Activated T-cell treated with anti-CD3 and anti-CD28 coated beads for 1 hour (primary cell): ENCODE results near the gene CITED1.

ENCODE experiments used
- DNase-seq: peaks from one replicate; pipeline ENCODE4 v3.0.0-alpha.2; 2020; ENCODE audit warnings: low read depth

Gene CITED1

DNA sequence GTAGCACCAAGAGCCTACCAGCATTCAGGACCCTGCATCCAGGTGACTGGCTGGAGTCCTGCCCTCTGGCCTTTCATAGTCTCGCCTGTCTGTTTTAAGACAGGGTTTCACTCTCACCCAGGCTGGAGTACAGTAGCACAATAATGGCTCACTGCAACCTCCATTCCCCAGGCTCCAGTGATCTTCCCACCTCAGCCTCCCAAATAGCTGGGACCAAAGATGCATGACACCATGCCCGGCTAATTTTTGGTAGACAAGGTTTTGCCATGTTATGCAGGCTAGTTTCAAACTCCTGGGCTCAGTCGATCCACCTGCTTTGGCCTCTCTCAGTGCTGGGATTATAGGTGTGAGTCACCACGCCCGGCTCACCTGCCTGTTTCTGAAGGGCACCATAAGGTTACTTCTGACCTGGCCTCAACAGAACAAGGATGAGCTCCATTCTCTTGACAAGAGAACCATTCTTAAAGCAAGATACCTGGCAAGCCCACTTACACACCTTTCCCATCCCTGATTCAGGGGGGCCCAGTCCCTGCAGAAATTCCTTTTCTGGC lies 35.3 kb downstream of the CITED1 start:
- no peak for DNase-seq

DNA sequence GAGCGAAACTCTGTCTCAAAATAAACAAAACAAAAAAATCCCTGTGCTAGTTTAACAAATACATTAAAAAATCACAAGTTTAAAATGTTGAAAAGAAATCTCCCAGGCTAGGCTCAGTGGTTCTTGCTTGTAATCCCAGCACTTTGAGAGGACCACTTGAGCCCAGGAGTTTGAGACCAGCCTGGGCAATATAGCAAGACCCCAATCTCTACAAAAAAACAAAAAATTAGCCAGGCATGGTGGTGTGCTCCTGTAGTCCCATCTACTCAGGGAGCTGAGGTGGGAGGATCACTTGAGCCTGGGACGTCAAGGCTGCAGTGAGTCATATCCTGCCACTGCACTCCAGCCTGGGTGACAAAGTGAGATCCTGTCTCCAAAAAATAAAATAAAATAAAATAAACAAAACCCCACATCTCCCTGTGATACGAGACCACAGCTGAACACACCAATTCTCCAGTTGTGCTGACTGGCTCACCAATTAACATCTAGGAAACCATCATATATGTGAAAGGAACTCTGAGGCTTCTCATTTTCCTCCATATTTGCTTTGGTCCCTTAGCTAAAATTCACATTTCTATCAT lies 36.0 kb downstream of the CITED1 start:
- no peak for DNase-seq

DNA sequence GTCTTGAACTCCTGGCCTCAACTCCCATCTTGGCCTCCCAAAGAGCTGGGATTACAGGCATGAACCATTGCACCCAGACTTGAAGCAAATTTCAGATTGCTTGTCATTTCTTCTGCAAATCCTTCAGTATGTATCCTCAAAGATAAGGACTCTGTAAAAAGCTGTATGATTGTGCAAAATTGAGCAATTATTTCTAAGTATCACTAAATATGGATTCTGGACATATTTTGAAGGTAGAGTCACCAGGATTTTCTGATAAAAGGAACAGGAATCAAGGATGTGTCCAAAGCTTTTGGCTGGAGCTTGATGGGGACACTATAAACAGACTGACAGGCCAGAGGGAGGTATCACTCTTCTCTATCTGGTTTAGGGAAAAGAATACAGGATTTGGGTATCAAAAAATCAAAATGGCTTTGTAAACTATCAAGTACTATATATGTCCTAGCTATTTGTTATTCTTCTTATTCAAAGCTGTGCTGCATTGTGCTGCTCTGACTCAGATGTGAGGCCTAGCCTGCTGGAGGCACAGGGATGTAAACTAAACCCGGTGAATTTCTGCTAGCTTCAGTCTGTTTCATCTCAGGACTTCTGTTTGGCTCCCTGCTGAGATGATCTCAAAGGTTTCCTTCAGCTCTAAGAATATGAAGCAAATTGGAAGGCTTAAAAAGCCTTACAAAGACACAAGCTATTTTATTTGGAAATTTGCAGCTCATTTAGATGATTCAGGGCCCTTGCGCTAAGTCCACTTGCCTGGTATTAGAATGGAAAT lies 36.9 kb downstream of the CITED1 start:
- no peak for DNase-seq

DNA sequence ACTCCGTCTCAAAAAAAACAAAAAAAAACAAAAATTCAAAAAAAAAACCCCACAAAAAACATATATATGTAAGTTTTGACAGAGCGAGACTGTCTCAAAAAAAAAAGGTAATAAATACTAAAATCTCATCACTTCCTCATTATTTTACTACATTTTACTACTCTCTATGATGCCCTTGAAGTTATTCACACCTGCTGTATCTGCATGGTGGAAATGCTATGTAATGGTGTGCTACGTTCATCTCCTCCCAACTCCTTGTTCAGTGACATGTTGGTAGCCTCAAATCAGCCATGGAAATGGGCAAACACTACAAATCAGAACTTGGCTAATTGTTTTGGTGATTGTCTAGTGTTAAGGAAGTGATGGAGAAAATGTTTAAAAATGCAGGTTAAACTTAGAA lies 40.5 kb downstream of the CITED1 start:
- no peak for DNase-seq

DNA sequence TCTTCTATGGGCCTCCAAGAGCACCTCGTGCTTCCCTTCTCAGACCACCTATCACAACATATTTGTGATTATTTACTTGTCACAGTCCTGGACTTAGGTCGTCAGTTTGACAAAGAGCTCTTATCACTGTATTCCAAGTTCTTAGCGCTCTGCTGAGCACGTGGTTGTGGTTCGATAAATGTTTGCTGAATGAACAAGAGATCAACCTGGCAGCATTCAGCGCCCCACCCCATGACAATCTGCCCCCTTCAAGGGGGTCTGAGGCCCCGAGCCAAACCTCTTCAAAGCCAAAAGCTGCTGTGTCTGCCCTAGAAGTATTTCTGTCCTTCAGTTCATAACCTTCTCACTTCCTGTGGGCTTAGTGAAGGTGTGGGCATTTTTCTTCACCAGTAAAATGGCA lies 43.6 kb downstream of the CITED1 start:
- no peak for DNase-seq

DNA sequence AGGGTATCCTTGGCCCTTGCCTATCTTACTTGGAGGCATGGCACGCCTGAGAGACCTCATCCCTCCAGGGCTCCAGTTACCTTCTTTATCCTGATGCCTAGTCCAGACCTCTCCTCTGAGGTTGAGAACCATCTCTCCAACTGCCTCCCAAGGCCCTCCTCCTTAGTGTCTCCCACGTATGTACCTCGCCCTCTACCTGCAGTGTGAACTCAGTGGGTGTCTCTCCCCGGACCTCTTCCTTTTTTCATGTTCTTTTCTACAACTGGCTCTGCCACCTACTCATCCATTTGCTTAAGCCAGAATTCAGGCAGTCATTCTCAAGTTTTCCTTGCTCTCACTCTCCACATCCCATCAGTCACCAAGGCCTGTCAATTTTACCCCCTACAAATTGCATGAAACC lies 45.3 kb downstream of the CITED1 start:
- DNase-seq, result no peak

DNA sequence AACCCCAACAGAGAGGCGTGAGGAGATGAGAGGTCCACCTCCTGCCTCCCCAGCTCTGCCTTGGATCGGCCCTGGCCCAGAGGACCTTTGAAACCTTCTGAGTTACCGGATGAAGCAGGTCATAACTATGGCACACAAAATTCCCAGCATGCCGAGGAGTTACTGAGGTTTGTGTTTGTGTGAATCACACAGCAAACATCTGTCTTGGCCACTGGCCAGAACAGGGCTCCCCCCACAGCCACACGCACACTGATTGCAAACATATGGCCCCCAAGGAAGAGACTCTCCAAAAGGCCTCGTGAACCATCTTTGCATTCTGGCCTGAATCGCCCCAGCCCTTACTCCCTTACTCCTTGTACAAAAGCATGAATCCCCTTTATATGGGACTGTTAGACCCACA lies 47.5 kb downstream of the CITED1 start:
- DNase-seq, result no peak

DNA sequence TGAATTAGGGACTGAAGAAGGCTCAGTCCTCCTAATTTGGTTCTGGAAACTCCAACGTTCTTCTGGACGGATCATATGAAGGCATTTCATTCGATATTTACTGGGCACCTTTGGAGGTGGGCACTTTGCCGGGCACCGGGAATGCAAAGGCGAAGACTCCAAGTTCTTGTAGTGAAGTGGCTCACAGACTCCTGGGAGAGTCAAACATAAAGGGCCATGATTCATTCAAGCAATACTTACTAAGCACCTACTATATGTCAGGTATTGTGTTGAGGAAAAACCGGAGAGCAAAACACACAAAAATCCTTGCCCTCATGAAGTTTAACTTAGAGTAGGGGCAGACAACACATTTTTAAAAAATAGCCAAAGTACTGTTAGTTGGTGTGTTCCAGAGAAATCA lies 49.9 kb downstream of the CITED1 start:
- DNase-seq, result no peak

DNA sequence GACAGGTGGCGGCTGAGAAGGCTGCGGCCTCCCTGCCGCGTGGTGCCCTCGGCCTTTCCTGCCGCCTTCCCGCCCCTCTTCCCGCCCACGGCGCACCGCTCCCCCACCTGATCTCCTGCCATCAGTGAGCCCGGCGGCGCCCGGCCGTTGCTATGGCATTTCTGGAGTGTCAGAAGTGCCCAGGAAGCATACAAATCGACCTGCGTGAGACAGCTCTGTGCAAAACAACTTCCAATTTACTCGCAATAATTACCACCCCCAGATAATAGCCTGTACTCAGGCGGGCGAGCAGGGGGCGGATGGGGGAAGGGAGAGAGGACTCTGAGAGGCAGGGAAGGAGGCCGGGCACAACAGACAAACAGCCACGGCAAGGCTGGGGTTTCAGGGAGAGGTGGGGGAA lies 50.3 kb downstream of the CITED1 start:
- DNase-seq, result no peak

DNA sequence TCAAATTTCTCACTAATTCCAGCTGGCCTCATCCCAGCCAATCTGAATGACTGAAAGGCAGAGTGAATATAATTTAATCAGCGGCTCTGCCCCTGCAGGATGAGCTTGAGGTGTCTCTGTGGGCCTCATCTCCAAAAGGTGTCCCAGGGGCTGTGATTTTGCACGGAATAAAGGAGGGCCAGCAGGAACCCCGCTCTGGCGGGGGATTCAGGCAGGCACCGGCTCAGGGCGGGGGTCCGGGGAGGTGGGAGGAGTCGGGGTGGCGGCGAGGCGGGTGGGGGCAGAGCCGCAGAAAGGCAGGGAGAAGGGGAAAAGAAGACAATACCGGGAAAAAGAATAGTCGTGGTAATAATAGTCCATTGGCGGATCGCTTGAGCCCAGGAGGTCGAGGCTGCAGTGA lies 50.9 kb downstream of the CITED1 start:
- no peak for DNase-seq

DNA sequence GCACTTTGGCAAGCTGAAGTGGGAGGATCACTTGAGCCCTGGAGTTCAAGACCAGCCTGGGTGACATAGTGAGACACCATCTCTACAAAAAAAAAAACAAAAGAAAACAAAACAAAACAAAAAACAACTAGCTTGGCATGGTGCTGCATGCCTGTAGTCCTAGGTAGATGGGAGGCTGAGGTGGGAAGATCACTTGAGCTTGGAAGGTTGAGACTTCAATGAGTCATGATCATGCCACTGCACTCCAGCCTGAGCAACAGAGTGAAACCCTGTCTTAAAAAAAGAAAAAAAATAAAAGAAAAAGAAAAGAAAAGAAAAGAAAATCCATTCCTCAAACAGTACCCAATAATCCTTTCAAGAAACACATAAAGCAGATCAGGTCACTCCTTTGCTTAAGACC lies 52.0 kb downstream of the CITED1 start:
- no peak for DNase-seq
